DOHH2 (cell line): ENCODE data around the gene ANKHD1.

Experiments used
- EZH2phosphoT487 ChIP-seq: fragments of 200-600 bp; sonication (generic); IDR thresholded peaks from 2 replicates; pipeline ENCODE4 v1.6.1; 2017; ENCODE audit warnings: borderline replicate concordance, mild to moderate bottlenecking, antibody characterized with exemption, low read length, moderate library complexity, mixed read lengths
- TF ChIP-seq, protein P1 (sequence below): fragments of 200-600 bp; sonication (generic); IDR thresholded peaks from one replicate; pipeline ENCODE4 v1.5.1; 2014; ENCODE audit warnings: antibody characterized with exemption, mild to moderate bottlenecking, low read depth, low read length; ENCODE audit not compliant: poor library complexity, severe bottlenecking

DNA sequence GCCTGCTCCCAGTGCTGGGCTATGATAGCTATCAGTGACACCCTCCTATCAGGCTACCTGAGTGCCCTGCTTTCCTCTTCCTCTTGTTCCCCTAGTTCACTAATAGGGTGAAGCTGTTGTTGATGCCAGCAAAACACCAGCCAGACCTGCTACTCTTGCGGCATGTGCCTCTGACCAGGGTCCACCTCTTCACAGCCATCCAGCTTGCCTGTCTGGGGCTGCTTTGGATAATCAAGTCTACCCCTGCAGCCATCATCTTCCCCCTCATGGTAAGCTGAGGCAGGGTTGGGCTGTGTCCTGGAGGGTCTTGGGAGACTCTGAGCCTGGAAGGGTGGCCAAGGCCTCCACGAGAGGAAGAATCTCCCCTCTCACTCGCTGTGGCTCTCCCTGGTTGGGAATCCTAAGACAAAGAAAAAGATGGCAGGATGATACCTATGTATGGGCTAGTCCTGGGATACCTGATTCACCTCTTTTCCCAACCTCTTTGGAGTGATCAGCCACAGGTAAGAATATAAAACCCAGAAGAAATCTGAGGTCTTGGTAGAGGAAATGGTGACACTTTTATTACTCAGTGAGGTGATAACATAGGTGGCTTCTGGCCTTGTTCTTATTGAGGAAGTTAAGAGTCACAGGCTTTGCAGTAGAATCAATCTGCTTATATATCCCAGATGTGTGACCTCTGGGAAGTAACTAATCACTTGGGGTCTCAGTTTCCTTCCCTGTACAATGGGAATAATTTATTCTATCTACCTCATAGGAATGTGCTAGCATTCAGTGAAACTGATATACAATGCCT is 30.1 kb upstream of the ANKHD1 start:
- TF ChIP-seq, protein P1, sequence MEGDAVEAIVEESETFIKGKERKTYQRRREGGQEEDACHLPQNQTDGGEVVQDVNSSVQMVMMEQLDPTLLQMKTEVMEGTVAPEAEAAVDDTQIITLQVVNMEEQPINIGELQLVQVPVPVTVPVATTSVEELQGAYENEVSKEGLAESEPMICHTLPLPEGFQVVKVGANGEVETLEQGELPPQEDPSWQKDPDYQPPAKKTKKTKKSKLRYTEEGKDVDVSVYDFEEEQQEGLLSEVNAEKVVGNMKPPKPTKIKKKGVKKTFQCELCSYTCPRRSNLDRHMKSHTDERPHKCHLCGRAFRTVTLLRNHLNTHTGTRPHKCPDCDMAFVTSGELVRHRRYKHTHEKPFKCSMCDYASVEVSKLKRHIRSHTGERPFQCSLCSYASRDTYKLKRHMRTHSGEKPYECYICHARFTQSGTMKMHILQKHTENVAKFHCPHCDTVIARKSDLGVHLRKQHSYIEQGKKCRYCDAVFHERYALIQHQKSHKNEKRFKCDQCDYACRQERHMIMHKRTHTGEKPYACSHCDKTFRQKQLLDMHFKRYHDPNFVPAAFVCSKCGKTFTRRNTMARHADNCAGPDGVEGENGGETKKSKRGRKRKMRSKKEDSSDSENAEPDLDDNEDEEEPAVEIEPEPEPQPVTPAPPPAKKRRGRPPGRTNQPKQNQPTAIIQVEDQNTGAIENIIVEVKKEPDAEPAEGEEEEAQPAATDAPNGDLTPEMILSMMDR, result no peak
- no peak for TF ChIP-seq EZH2phosphoT487
